ENCODE measurements around the gene COX8A. TPM values are rescaled to one million over a fixed set of nuclear protein-coding genes. Genes with fewer than 3 reads are reported as not detected.
A peak's percentile ranks its signal among the peaks of the same experiment; 100 is the strongest.

Gene COX8A
- polyA plus RNA-seq, 2 of the 4 experiments (the other 2 are of a cell fraction): 312 to 794 TPM

DNA sequence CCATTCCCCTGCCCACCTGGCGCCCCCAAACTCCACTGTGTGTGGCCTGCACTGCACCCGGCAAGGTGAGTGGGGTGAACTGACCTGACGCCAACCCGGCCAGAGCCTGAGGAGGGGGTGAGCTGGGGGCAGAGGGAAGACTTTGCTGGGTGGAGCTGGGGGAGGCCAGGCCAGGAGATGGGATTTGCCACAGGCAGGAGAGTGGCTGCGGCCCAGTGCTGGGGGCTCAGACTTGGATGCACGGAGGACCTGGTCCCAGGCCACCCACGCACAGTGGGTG is 43.5 kb downstream of the COX8A start (continued):
- TF ChIP-seq, protein P1, sequence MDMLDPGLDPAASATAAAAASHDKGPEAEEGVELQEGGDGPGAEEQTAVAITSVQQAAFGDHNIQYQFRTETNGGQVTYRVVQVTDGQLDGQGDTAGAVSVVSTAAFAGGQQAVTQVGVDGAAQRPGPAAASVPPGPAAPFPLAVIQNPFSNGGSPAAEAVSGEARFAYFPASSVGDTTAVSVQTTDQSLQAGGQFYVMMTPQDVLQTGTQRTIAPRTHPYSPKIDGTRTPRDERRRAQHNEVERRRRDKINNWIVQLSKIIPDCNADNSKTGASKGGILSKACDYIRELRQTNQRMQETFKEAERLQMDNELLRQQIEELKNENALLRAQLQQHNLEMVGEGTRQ (IDR thresholded peaks at IDR 0.05): no peak

DNA sequence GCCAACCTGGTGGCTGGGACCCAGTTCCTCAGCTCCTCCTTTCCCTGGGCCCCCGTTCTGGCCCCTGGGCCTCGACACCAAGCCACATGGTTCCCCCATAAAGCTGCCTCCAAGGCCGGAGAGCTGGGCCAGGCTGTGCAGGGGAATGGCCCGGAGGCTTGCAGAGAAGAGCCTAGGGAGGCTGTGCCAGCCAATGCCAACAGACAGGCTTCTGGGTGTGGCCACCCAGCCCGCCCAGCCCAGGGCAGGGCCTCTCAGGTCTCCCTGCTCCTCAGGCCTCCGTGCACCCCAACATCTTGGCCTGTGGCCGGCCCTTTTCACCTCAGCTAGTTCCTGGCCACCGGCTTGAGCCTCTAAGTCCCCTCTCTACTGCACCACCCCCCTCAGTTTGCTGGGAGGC is 43.9 kb downstream of the COX8A start:
- Histone ChIP-seq H3K27ac (no peak overlapping the region), H3K4me1 (peaks cover 7% of the 10 kb centered on the region; the same call in 1 of the 3 replicates), H3K9me3 (no peaks in the 10 kb centered on the region), H3K4me3 (no peak overlapping the region), H3K4me2 (no peak overlapping the region)
- ChIA-PET POLR2A (no interaction called here), CTCF (interaction anchor here (0.7 to 1.6 kb wide), 3 partner anchors 131 to 250 kb away, joined by 3 to 4 read pairs (median 4); partner anchors contain the start of gene ZFTA)
- ATAC-seq (peak in 1 of 2 experiments; percentile 16; a peak in 2 of 6 replicates), DNase-seq (ENCODE audit: low read depth in 1 of 2, low spot score in 1 of 2) (no peak), FAIRE-seq (no peak)
- WGBS (ENCODE audit: missing lambda C conversion rate): 72% methylated on average over 3 of the region's 8 CpGs
- TF ChIP-seq CHD2 (IDR thresholded peaks at IDR 0.05; ENCODE audit: low read length, partially characterized antibody) (no peak), JUN (IDR thresholded peaks at IDR 0.05) (no peak), FOSL2 (IDR thresholded peaks at IDR 0.05) (no peak), FOSL2 (CRISPR knock-in tag; IDR thresholded peaks at IDR 0.05) (no peak), RAD21 (conservative IDR thresholded peaks at IDR 0.05 in 1 of 2, IDR thresholded peaks at IDR 0.05 in 1 of 2) (no peak), HOXA7 (CRISPR knock-in tag; IDR thresholded peaks at IDR 0.05) (no peak), HEYL (CRISPR knock-in tag; IDR thresholded peaks at IDR 0.05) (no peak), RCOR1 (IDR thresholded peaks at IDR 0.05; ENCODE audit: low read depth, low read length) (no peak), JUNB (IDR thresholded peaks at IDR 0.05) (no peak), POLR2A (IDR thresholded peaks at IDR 0.05; ENCODE audit: low read length) (no peak), ZC3H11A (IDR thresholded peaks at IDR 0.05) (no peak), ZFP36 (IDR thresholded peaks at IDR 0.05; ENCODE audit: borderline replicate concordance, partially characterized antibody) (no peak), BHLHE40 (IDR thresholded peaks at IDR 0.05; ENCODE audit: low read depth, low read length) (no peak), MAZ (IDR thresholded peaks at IDR 0.05; ENCODE audit: borderline replicate concordance, low read depth, low read length) (no peak), EHMT2 (IDR thresholded peaks at IDR 0.05; ENCODE audit: low read depth) (no peak), GATA3 (IDR thresholded peaks at IDR 0.05; ENCODE audit: borderline replicate concordance) (no peak)
- TF ChIP-seq, protein P2, sequence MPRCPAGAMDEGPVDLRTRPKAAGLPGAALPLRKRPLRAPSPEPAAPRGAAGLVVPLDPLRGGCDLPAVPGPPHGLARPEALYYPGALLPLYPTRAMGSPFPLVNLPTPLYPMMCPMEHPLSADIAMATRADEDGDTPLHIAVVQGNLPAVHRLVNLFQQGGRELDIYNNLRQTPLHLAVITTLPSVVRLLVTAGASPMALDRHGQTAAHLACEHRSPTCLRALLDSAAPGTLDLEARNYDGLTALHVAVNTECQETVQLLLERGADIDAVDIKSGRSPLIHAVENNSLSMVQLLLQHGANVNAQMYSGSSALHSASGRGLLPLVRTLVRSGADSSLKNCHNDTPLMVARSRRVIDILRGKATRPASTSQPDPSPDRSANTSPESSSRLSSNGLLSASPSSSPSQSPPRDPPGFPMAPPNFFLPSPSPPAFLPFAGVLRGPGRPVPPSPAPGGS (IDR thresholded peaks at IDR 0.05): no peak
- TF ChIP-seq, protein P3, sequence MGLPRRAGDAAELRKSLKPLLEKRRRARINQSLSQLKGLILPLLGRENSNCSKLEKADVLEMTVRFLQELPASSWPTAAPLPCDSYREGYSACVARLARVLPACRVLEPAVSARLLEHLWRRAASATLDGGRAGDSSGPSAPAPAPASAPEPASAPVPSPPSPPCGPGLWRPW (IDR thresholded peaks at IDR 0.05): no peak
- TF ChIP-seq, protein P1 (IDR thresholded peaks at IDR 0.05): no peak

DNA sequence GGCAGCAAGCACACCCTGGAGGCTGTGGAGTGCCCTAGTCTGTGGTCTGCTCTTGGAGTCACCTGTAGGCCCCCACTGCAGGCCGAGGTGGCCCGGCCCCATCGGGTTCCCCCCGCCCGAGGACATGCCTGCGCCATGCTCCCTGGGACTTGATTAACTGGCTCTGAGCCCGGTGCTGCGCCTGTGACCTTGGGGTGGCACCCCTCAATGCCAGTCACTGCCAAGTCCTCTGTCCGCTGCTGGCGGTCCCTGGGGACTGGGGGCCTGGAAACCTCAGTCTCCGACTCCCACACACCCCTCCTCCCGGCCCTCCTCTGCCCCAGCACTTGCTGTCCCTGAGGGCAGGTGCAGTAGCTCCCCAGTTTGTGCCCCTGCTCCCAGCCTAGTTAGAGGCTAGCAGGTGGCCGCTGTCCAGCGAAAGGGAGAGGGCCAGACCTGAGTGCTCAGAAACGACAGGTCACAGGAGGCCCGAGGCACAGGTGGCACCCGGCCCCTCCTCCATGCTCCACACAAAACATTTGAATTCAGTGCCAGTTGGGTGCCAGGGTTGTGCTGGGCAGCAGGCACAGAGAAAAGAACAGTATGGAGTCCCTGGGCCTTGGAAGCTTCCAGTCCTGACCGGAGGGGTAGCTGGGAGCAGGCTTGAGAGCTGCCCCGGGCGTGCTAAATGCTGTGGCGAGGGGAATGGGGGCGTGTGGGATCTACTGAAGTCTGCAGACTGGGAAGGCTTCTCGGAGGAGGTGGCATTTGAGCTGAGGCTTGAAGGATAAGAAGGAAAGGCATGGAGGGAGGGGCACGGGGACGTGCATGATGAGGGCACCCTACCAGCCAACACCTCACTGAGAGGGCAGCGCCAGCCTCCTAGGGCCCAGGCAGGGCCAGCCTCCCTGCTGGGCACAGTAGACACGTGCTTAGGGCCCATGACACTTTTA is 45.0 kb downstream of the COX8A start:
- POLR2A ChIA-PET: no interaction called here
- DNase-seq (ENCODE audit: low read depth in 1 of 2, low spot score in 1 of 2) (no peak), ATAC-seq (no peak), FAIRE-seq (no peak)
- Histone ChIP-seq H3K4me2 (no peak overlapping the region), H3K4me3 (no peak overlapping the region), H3K27ac (no peak overlapping the region), H3K9me3 (no peaks in the 10 kb centered on the region), H3K4me1 (peaks cover 7% of the 10 kb centered on the region; the same call in 1 of the 3 replicates)
- 76% methylated on average over 21 of the region's 27 CpGs for WGBS (ENCODE audit: missing lambda C conversion rate)
- TF ChIP-seq CBX8 (IDR thresholded peaks at IDR 0.05) (no peak), MAFK (IDR thresholded peaks at IDR 0.05; ENCODE audit: partially characterized antibody) (no peak), CHD2 (IDR thresholded peaks at IDR 0.05; ENCODE audit: low read length, partially characterized antibody) (no peak), ZNF302 (CRISPR knock-in tag; IDR thresholded peaks at IDR 0.05) (no peak), ZFP36 (IDR thresholded peaks at IDR 0.05; ENCODE audit: borderline replicate concordance, partially characterized antibody) (peak; percentile 81), FOSL2 (IDR thresholded peaks at IDR 0.05) (no peak), FOSL2 (CRISPR knock-in tag; IDR thresholded peaks at IDR 0.05) (no peak), CHD4 (IDR thresholded peaks at IDR 0.05; ENCODE audit: borderline replicate concordance) (no peak)
- CTCF ChIA-PET: interaction anchor here (1.0 to 1.1 kb wide), 2 partner anchors 21 to 183 kb away, joined by 3 read pairs; no protein-coding TSS in a partner anchor
